Lower leg skin (tissue), 4 donors: ENCODE results near the gene INSC. TPM values are rescaled to one million over a fixed set of nuclear protein-coding genes. Genes with fewer than 3 reads are reported as not detected.

Experiments used
- DNase-seq, 2 donors: peaks; one replicate each; pipeline ENCODE4 v3.0.0-alpha.2; 2019; ENCODE audit warnings: low spot score in 2 of 2
- H3K4me3 ChIP-seq: fragments of 200-600 bp; sonication (generic); 2 replicates; pipeline ENCODE4 v1.5.1; 2017; ENCODE audit warnings: mild to moderate bottlenecking, low read depth; ENCODE audit not compliant: poor library complexity, severe bottlenecking
- CTCF ChIP-seq, 3 donors: fragments of 450-650 bp; IDR thresholded peaks; one replicate each; pipeline ENCODE4 v1.5.1; 2016; ENCODE audit warnings: antibody characterized with exemption in 3 of 3, mild to moderate bottlenecking in 3 of 3, moderate library complexity in 2 of 3
- POLR2A ChIP-seq, 2 donors: fragments of 450-650 bp; IDR thresholded peaks; one replicate each; pipeline ENCODE4 v1.6.1; 2016 to 2017; ENCODE audit warnings: antibody characterized with exemption in 2 of 2, mild to moderate bottlenecking in 1 of 2, moderate library complexity in 1 of 2
- WGBS, 2 donors: methylation state at CpG; one replicate each; pipeline ENCODE4 v1.1.5; 2018; 5-methylcytosine and 5-hydroxymethylcytosine counted together
- intact Hi-C: fragments of 100-400 bp; cut with DNase I; formaldehyde crosslinking; loops from one replicate; pipeline ENCODE4 v1.15.0; 2023; ENCODE audit warnings: low total_unique reads
- total RNA-seq, 4 donors: library from RNA; depleted of rRNA; stranded (reverse); fragments of >200 nt; gene quantifications; one replicate each; pipeline ENCODE4 v1.1.0, GENCODE V29; 2016

INSC gene
- total RNA-seq, 4 donors from 2014 or later = 0.23 to 0.27 TPM; not detected in 2

GRCh38 chr11:15107730-15108515 is 6.8 kb upstream of the INSC start:
- H3K4me3 ChIP-seq = no peak overlapping the region
- no peak for DNase-seq
- TF ChIP-seq POLR2A (IDR thresholded peaks at IDR 0.05) (no peak), CTCF (IDR thresholded peaks at IDR 0.05) (no peak)
- WGBS, 2 donors = 62 to 64% methylated on average over 4 of the region's 4 CpGs
- intact Hi-C loops = loop anchor here (5.0 kb wide), 1 partner anchor 99 kb away; no protein-coding TSS in a partner anchor

GRCh38 chr11:15108592-15109130 is 6.1 kb upstream of the INSC start:
- no peak for DNase-seq

GRCh38 chr11:15109602-15110001 is 5.1 kb upstream of the INSC start:
- no peak for DNase-seq
- H3K4me3 ChIP-seq = no peak overlapping the region
- WGBS, 2 donors = 70 to 81% methylated on average over 2 of the region's 2 CpGs
- intact Hi-C loops = loop anchor here (5.0 kb wide), 1 partner anchor 98 kb away; no protein-coding TSS in a partner anchor
- TF ChIP-seq CTCF (IDR thresholded peaks at IDR 0.05) (no peak), POLR2A (IDR thresholded peaks at IDR 0.05) (no peak)

More at GRCh38 chr11:15108592-15109130, 6.1 kb upstream of the INSC start:
- no peak overlapping the region for H3K4me3 ChIP-seq
- intact Hi-C loops = loop anchor here (5.0 kb wide), 1 partner anchor 99 kb away; no protein-coding TSS in a partner anchor
- TF ChIP-seq POLR2A (IDR thresholded peaks at IDR 0.05) (no peak), CTCF (IDR thresholded peaks at IDR 0.05) (no peak)
- WGBS, 2 donors = 83 to 86% methylated on average over 2 of the region's 2 CpGs

DNA sequence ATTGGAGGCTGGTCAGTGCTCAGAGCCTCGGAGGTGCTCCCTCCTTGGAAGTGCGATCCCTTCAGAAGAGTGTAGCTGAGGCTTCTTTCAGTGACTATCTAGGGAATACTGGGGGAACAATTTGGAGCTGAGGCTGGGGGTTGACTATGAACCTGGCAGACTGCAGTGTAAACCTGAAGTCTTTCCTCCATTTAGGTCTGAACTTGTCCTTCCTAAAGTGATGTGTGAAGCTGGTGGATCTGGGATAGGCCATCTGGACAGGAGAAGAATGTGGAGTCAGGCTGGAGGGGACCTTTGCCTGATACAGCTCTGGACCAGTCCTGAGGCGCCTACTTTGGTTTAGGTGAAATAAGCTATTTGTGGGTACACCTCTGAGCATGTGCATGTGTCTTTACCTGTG is 3.5 kb upstream of the INSC start:
- no peak for TF ChIP-seq POLR2A (IDR thresholded peaks at IDR 0.05)
- no peak for TF ChIP-seq CTCF (IDR thresholded peaks at IDR 0.05)
- intact Hi-C loops = no loop called here
- no peak for DNase-seq
- 84 to 95% methylated on average over 3 of the region's 3 CpGs for WGBS, 2 donors
- no peak overlapping the region for H3K4me3 ChIP-seq

DNA sequence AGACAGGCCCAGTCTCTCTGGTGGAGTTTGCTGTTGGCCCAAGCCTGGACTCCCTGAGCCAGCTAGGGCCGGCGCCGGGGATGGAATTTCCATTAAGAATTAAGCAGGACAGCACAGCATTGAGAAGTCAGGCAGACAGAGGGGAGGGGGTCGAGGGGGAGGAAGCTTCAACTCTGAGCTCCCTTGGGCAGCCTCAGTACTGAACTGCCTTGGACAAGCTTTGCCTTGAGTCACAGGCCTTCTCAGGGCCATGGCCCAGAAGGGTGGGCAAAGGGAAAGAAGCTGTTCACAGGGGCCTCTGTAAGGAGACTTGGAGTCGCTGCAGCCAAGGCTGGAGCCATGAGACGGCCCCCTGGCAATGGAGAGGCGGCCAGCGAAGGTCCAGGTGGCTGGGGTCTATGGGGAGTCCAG is 2.6 kb upstream of the INSC start:
- intact Hi-C loops = no loop called here
- DNase-seq = no peak
- TF ChIP-seq CTCF (IDR thresholded peaks at IDR 0.05) = no peak
- no peak for TF ChIP-seq POLR2A (IDR thresholded peaks at IDR 0.05)
- H3K4me3 ChIP-seq = no peak overlapping the region
- 83 to 87% methylated on average over 8 of the region's 8 CpGs for WGBS, 2 donors
